Trophoblast cell (in vitro differentiated cells and primary cell): ENCODE measurements around the gene DNAH2.

Experiments
- DNase-seq, 2 donors: peaks; one replicate each; pipeline ENCODE4 v3.0.0-alpha.2; 2016
- H2AFZ ChIP-seq: 2 replicates; pipeline ENCODE4 v1.6.1; 2013; ENCODE audit warnings: low read length, moderate library complexity, mild to moderate bottlenecking; ENCODE audit not compliant: insufficient read depth, poor library complexity
- H2AK5ac ChIP-seq: 2 replicates; pipeline ENCODE4 v1.6.1; 2013; ENCODE audit warnings: mild to moderate bottlenecking, low read length
- H2BK120ac ChIP-seq: 2 replicates; pipeline ENCODE4 v1.6.1; 2013; ENCODE audit warnings: low read length, mild to moderate bottlenecking, moderate library complexity; ENCODE audit not compliant: insufficient read depth, poor library complexity
- H2BK12ac ChIP-seq: 2 replicates; pipeline ENCODE4 v1.6.1; 2013; ENCODE audit warnings: mild to moderate bottlenecking, low read length, moderate library complexity
- H2BK5ac ChIP-seq: 2 replicates; pipeline ENCODE4 v1.6.1; 2013; ENCODE audit warnings: low read length, low read depth, moderate library complexity, mild to moderate bottlenecking; ENCODE audit not compliant: poor library complexity
- H3K14ac ChIP-seq: 2 replicates; pipeline ENCODE4 v1.6.1; 2013; ENCODE audit warnings: mild to moderate bottlenecking, low read length
- H3K18ac ChIP-seq: 2 replicates; pipeline ENCODE4 v1.6.1; 2013; ENCODE audit warnings: mild to moderate bottlenecking, low read length
- H3K23ac ChIP-seq: 2 replicates; pipeline ENCODE4 v1.6.1; 2013; ENCODE audit warnings: low read length
- H3K27ac ChIP-seq: 2 replicates; pipeline ENCODE4 v1.5.1; 2013; ENCODE audit warnings: low read depth, mild to moderate bottlenecking, inconsistent platforms, low read length, moderate library complexity
- H3K27me3 ChIP-seq: 2 replicates; pipeline ENCODE4 v1.6.1; 2013; ENCODE audit warnings: inconsistent platforms, mild to moderate bottlenecking, low read length, moderate library complexity; ENCODE audit not compliant: insufficient read depth
- H3K36me3 ChIP-seq, 2 experiments: 1 replicate in 1 of 2; 2 replicates in 1 of 2; pipeline ENCODE4 v1.6.1; 2013; ENCODE audit warnings: low read length in 2 of 2, mild to moderate bottlenecking in 2 of 2, moderate library complexity in 1 of 2; ENCODE audit not compliant: insufficient read depth in 2 of 2, control insufficient read depth in 1 of 2
- H3K4ac ChIP-seq: 2 replicates; pipeline ENCODE4 v1.6.1; 2013; ENCODE audit warnings: low read depth, mild to moderate bottlenecking, low read length, moderate library complexity
- H3K4me1 ChIP-seq, 2 experiments: 1 replicate in 1 of 2; 2 replicates in 1 of 2; pipeline ENCODE4 v1.6.1; 2013; ENCODE audit warnings: low read length in 2 of 2, mild to moderate bottlenecking in 2 of 2, moderate library complexity in 1 of 2; ENCODE audit not compliant: insufficient read depth in 2 of 2, control insufficient read depth in 1 of 2
- H3K4me2 ChIP-seq: 2 replicates; pipeline ENCODE4 v1.6.1; 2013; ENCODE audit warnings: inconsistent platforms, mild to moderate bottlenecking, low read length, moderate library complexity
- H3K4me3 ChIP-seq: 2 replicates; pipeline ENCODE4 v1.5.1; 2013; ENCODE audit warnings: mild to moderate bottlenecking, low read depth, low read length, inconsistent platforms
- H3K79me1 ChIP-seq: one replicate; pipeline ENCODE4 v1.6.1; 2013; ENCODE audit warnings: low read length
- H3K79me2 ChIP-seq: 2 replicates; pipeline ENCODE4 v1.6.1; 2013; ENCODE audit warnings: low read length, mild to moderate bottlenecking; ENCODE audit not compliant: control insufficient read depth, insufficient read depth, poor library complexity
- H3K9ac ChIP-seq: 2 replicates; pipeline ENCODE4 v1.6.1; 2013; ENCODE audit warnings: mild to moderate bottlenecking, low read length
- H3K9me3 ChIP-seq: 2 replicates; pipeline ENCODE4 v1.6.1; 2013; ENCODE audit warnings: low read depth, mild to moderate bottlenecking, control low read depth, inconsistent platforms, low read length; ENCODE audit not compliant: insufficient read depth
- H4K12ac ChIP-seq: 2 replicates; pipeline ENCODE4 v1.6.1; 2013; ENCODE audit warnings: low read depth, mild to moderate bottlenecking, low read length, moderate library complexity
- H4K8ac ChIP-seq: 2 replicates; pipeline ENCODE4 v1.6.1; 2013; ENCODE audit warnings: low read depth, mild to moderate bottlenecking, low read length, moderate library complexity
- H4K91ac ChIP-seq: one replicate; pipeline ENCODE4 v1.6.1; 2013; ENCODE audit warnings: low read depth, mild to moderate bottlenecking, low read length, moderate library complexity
- WGBS: extraction: QIAGEN DNeasy Blood & Tissue Kit; methylation state at CpG from one replicate; pipeline ENCODE4 v1.1.7; 2013; ENCODE audit warnings: missing lambda C conversion rate; ENCODE audit not compliant: insufficient read length, insufficient coverage; ENCODE audit errors: extremely low coverage; 5-methylcytosine and 5-hydroxymethylcytosine counted together

DNAH2 gene

GRCh38 chr17:7713782-7714181, 3.8 kb upstream of the DNAH2 start:
- H3K27me3 ChIP-seq: peaks cover 3% of the 10 kb centered on the region
- H2AFZ ChIP-seq: no peak overlapping the region
- H2BK120ac ChIP-seq: no peak overlapping the region
- H2BK12ac ChIP-seq: no peak overlapping the region
- H3K9ac ChIP-seq: no peak overlapping the region
- no CpG with 5 or more reads among the region's 9 CpGs for WGBS
- no peak for DNase-seq
- H3K4me3 ChIP-seq: no peak overlapping the region
- H3K36me3 ChIP-seq: no peaks in the 10 kb centered on the region
- no peak overlapping the region for H2BK5ac ChIP-seq
- H3K14ac ChIP-seq: no peak overlapping the region
- H3K4me1 ChIP-seq: peaks cover 4 to 6% of the 10 kb centered on the region in 2 experiments
- H3K4me2 ChIP-seq: no peak overlapping the region
- H2AK5ac ChIP-seq: no peak overlapping the region
- peaks cover 8% of the 10 kb centered on the region for H3K79me1 ChIP-seq
- no peak overlapping the region for H3K4ac ChIP-seq
- H3K27ac ChIP-seq: no peak overlapping the region
- H4K12ac ChIP-seq: no peak overlapping the region
- H3K9me3 ChIP-seq: peaks cover 2% of the 10 kb centered on the region
- no peak overlapping the region for H3K18ac ChIP-seq
- no peak overlapping the region for H4K8ac ChIP-seq
- no peak overlapping the region for H4K91ac ChIP-seq
- H3K23ac ChIP-seq: no peak overlapping the region
- peaks cover 2% of the 10 kb centered on the region for H3K79me2 ChIP-seq

- Histone ChIP-seq H3K79me2 (peaks cover 2% of the 10 kb centered on the region), H3K79me1 (peaks cover 8% of the 10 kb centered on the region), H3K23ac (no peak overlapping the region), H3K14ac (no peak overlapping the region), H2BK5ac (no peak overlapping the region), H3K27ac (no peak overlapping the region), H2AFZ (no peak overlapping the region), H4K8ac (no peak overlapping the region), H2BK12ac (no peak overlapping the region), H3K4me3 (no peak overlapping the region), H3K9me3 (peaks cover 2% of the 10 kb centered on the region), H2AK5ac (no peak overlapping the region), H3K9ac (no peak overlapping the region), H3K4ac (no peak overlapping the region), H4K12ac (no peak overlapping the region), H3K4me2 (no peak overlapping the region), H3K36me3 (no peaks in the 10 kb centered on the region), H4K91ac (no peak overlapping the region), H3K4me1 (peaks cover 4 to 6% of the 10 kb centered on the region in 2 experiments), H3K18ac (no peak overlapping the region), H3K27me3 (peaks cover 3% of the 10 kb centered on the region), H2BK120ac (no peak overlapping the region)
- no peak for DNase-seq
- WGBS: no CpG with 5 or more reads among the region's 10 CpGs
Measured at GRCh38 chr17:7714721-7715594, 2.6 kb upstream of the DNAH2 start.

GRCh38 chr17:7715936-7716886, 1.3 kb upstream of the DNAH2 start:
- no peak overlapping the region for H2BK5ac ChIP-seq
- peak overlapping the region; percentile 75 for H3K4me2 ChIP-seq
- no CpG with 5 or more reads among the region's 20 CpGs for WGBS
- H4K12ac ChIP-seq: peak overlapping the region; percentile 45
- H3K14ac ChIP-seq: peak overlapping the region; percentile 7
- peaks cover 3% of the 10 kb centered on the region for H3K27me3 ChIP-seq
- peaks cover 2% of the 10 kb centered on the region for H3K9me3 ChIP-seq
- H3K18ac ChIP-seq: peak overlapping the region; percentile 5
- no peak overlapping the region for H3K27ac ChIP-seq
- no peak overlapping the region for H3K9ac ChIP-seq
- peak overlapping the region; percentile 98 for H2AFZ ChIP-seq
- no peak overlapping the region for H2BK12ac ChIP-seq
- H3K79me2 ChIP-seq: peaks cover 2% of the 10 kb centered on the region
- no peak overlapping the region for H2AK5ac ChIP-seq
- H3K79me1 ChIP-seq: peaks cover 8% of the 10 kb centered on the region
- H3K36me3 ChIP-seq: no peaks in the 10 kb centered on the region
- peak overlapping the region; percentile 63 for H3K4me3 ChIP-seq
- H4K91ac ChIP-seq: peak overlapping the region; percentile 29
- peak overlapping the region; percentile 97 for H4K8ac ChIP-seq
- no peak for DNase-seq
- H3K4me1 ChIP-seq: peaks cover 2 to 6% of the 10 kb centered on the region in 2 experiments
- no peak overlapping the region for H3K4ac ChIP-seq
- no peak overlapping the region for H2BK120ac ChIP-seq
- no peak overlapping the region for H3K23ac ChIP-seq

GRCh38 chr17:7717756-7718350, 309 bp downstream of the DNAH2 start:
- Histone ChIP-seq H2AK5ac (no peak overlapping the region), H2BK12ac (no peak overlapping the region), H3K4me2 (peak overlapping the region; percentile 75), H3K14ac (no peak overlapping the region), H3K27ac (no peak overlapping the region), H3K4me3 (peak overlapping the region; percentile 34), H3K79me1 (peaks cover 8% of the 10 kb centered on the region), H3K27me3 (peaks cover 3% of the 10 kb centered on the region), H3K23ac (no peak overlapping the region), H3K4ac (no peak overlapping the region), H3K18ac (no peak overlapping the region), H4K12ac (no peak overlapping the region), H4K8ac (no peak overlapping the region), H2BK120ac (no peak overlapping the region), H3K4me1 (peaks cover 2 to 6% of the 10 kb centered on the region in 2 experiments), H3K9ac (no peak overlapping the region), H3K36me3 (no peaks in the 10 kb centered on the region), H3K9me3 (no peaks in the 10 kb centered on the region), H4K91ac (no peak overlapping the region), H2AFZ (peak overlapping the region; percentile 98), H2BK5ac (no peak overlapping the region), H3K79me2 (peaks cover 2% of the 10 kb centered on the region)
- WGBS: no CpG with 5 or more reads among the region's 16 CpGs
- DNase-seq: no peak
